Immature natural killer cell (primary cell): ENCODE measurements around the gene FAM110D. TPM values are rescaled to one million over a fixed set of nuclear protein-coding genes. Genes with fewer than 3 reads are reported as not detected.
A peak's percentile ranks its signal among the peaks of the same experiment; 100 is the strongest.

ENCODE experiments used
- DNase-seq, 3 donors: peaks; one replicate each; pipeline ENCODE4 v3.0.0; 2022; ENCODE audit warnings: mixed read lengths in 1 of 3
- H3K27ac Mint-ChIP-seq, 6 donors: one replicate each; pipeline ENCODE4 v1.8.0; 2020; ENCODE audit warnings: mixed read lengths in 6 of 6, mild to moderate bottlenecking in 5 of 6, inconsistent platforms in 4 of 6, moderate library complexity in 3 of 6
- H3K27me3 Mint-ChIP-seq, 3 donors: one replicate each; pipeline ENCODE4 v1.8.0; 2020 to 2021; ENCODE audit warnings: low read depth in 3 of 3, mild to moderate bottlenecking in 3 of 3, mixed read lengths in 3 of 3, moderate library complexity in 3 of 3, inconsistent platforms in 1 of 3
- H3K36me3 Mint-ChIP-seq, 3 donors: one replicate each; pipeline ENCODE4 v1.8.0; 2020; ENCODE audit warnings: mixed read lengths in 3 of 3, inconsistent platforms in 2 of 3, mild to moderate bottlenecking in 2 of 3
- H3K4me1 Mint-ChIP-seq, 2 donors: one replicate each; pipeline ENCODE4 v1.8.0; 2020; ENCODE audit warnings: inconsistent platforms in 2 of 2, mild to moderate bottlenecking in 2 of 2, mixed read lengths in 2 of 2, moderate library complexity in 1 of 2
- H3K4me3 Mint-ChIP-seq, 5 donors: one replicate each; pipeline ENCODE4 v1.8.0; 2020; ENCODE audit warnings: mild to moderate bottlenecking in 5 of 5, mixed read lengths in 5 of 5, inconsistent platforms in 3 of 5, moderate library complexity in 3 of 5
- H3K9me3 Mint-ChIP-seq, 6 donors: one replicate each; pipeline ENCODE4 v1.8.0; 2020; ENCODE audit warnings: mild to moderate bottlenecking in 6 of 6, mixed read lengths in 6 of 6, inconsistent platforms in 4 of 6, moderate library complexity in 3 of 6
- polyA plus RNA-seq, 3 donors: library from polyadenylated mRNA; unstranded; fragments of 300-500 nt; fragmentation: Illumina TruSeq; gene quantifications; one replicate each; pipeline ENCODE4 v1.2.3, GENCODE V29; 2021

The FAM110D gene
- polyA plus RNA-seq, 3 donors from 2014 or later = not detected

GRCh38 chr1:26162220-26162709, 3.4 kb downstream of the FAM110D start:
- Mint-ChIP-seq H3K9me3 (peaks cover 0 to 2% (median 0%) of the 10 kb centered on the region in 6 donors), H3K36me3 (no peaks in the 10 kb centered on the region), H3K4me3 (peak overlapping the region; percentile 12 to 62 (median 34)), H3K27me3 (peaks cover 16 to 29% (median 28%) of the 10 kb centered on the region in 3 donors), H3K4me1 (peaks cover 4 to 11% of the 10 kb centered on the region in 2 donors), H3K27ac (no peak overlapping the region)
- no peak for DNase-seq

- Mint-ChIP-seq H3K27me3 (peaks cover 14 to 28% (median 21%) of the 10 kb centered on the region in 3 donors), H3K36me3 (no peaks in the 10 kb centered on the region), H3K4me1 (peaks cover 4 to 11% of the 10 kb centered on the region in 2 donors), H3K4me3 (peak overlapping the region in 4 of 5 donors; percentile 12 to 46 (median 35)), H3K27ac (no peak overlapping the region), H3K9me3 (peaks cover 0 to 2% (median 0%) of the 10 kb centered on the region in 6 donors)
- no peak for DNase-seq
Observed at GRCh38 chr1:26163684-26164035, 4.8 kb downstream of the FAM110D start.

GRCh38 chr1:26164036-26164860, 5.4 kb downstream of the FAM110D start:
- peaks cover 4 to 13% of the 10 kb centered on the region in 2 donors for H3K4me1 Mint-ChIP-seq
- peak overlapping the region; percentile 39 to 66 (median 51) for H3K4me3 Mint-ChIP-seq
- no peaks in the 10 kb centered on the region for H3K36me3 Mint-ChIP-seq
- peak; percentile 44 to 55 (median 52) for DNase-seq
- H3K27ac Mint-ChIP-seq = no peak overlapping the region
- H3K27me3 Mint-ChIP-seq = peaks cover 14 to 28% (median 16%) of the 10 kb centered on the region in 3 donors
- H3K9me3 Mint-ChIP-seq = peaks cover 0 to 2% (median 0%) of the 10 kb centered on the region in 6 donors

GRCh38 chr1:26164861-26165842, 6.3 kb downstream of the FAM110D start:
- no peak for DNase-seq
- Mint-ChIP-seq H3K27me3 (peaks cover 14 to 21% (median 16%) of the 10 kb centered on the region in 3 donors), H3K27ac (no peak overlapping the region), H3K4me3 (peak overlapping the region in 4 of 5 donors; percentile 27 to 66 (median 46)), H3K36me3 (no peaks in the 10 kb centered on the region), H3K4me1 (peaks cover 6 to 17% of the 10 kb centered on the region in 2 donors), H3K9me3 (no peaks in the 10 kb centered on the region)

GRCh38 chr1:26166719-26167281, 7.9 kb downstream of the FAM110D start:
- peak overlapping the region in 1 of 5 donors; percentile 14 for H3K4me3 Mint-ChIP-seq
- peak overlapping the region in 2 of 6 donors; percentile 1 to 15 for H3K27ac Mint-ChIP-seq
- peaks cover 11 to 22% of the 10 kb centered on the region in 2 donors for H3K4me1 Mint-ChIP-seq
- H3K9me3 Mint-ChIP-seq = no peaks in the 10 kb centered on the region
- H3K36me3 Mint-ChIP-seq = no peaks in the 10 kb centered on the region
- peaks cover 8 to 21% (median 14%) of the 10 kb centered on the region in 3 donors for H3K27me3 Mint-ChIP-seq
- peak; percentile 16 to 33 (median 25) for DNase-seq

- peaks cover 6 to 17% of the 10 kb centered on the region in 2 donors for H3K4me1 Mint-ChIP-seq
- DNase-seq = no peak
- no peaks in the 10 kb centered on the region for H3K9me3 Mint-ChIP-seq
- H3K27me3 Mint-ChIP-seq = peaks cover 4 to 14% (median 12%) of the 10 kb centered on the region in 3 donors
- H3K36me3 Mint-ChIP-seq = no peaks in the 10 kb centered on the region
- peak within 1 kb of the TSS; percentile 85 to 91 (median 90) for H3K4me3 Mint-ChIP-seq
- H3K27ac Mint-ChIP-seq = peak within 1 kb of the TSS; percentile 57 to 89 (median 83)
Observed at GRCh38 chr1:26168410-26169197, 9.7 kb downstream of the FAM110D start, which contains the start of gene C1orf232. C1orf232 (minus strand) TSS chr1:26168963; CDS start chr1:26168499, 464 bp downstream.

GRCh38 chr1:26169198-26169554, 10.3 kb downstream of the FAM110D start:
- Mint-ChIP-seq H3K36me3 (no peaks in the 10 kb centered on the region), H3K27ac (no peak overlapping the region), H3K27me3 (peaks cover 0 to 12% (median 10%) of the 10 kb centered on the region in 3 donors)

GRCh38 chr1:26169669-26170471, 11.0 kb downstream of the FAM110D start, which contains the start of gene ZNF593:
ZNF593 (plus strand) TSS chr1:26169908; CDS start chr1:26169984, 76 bp downstream.
- no peaks in the 10 kb centered on the region for H3K36me3 Mint-ChIP-seq
- H3K4me3 Mint-ChIP-seq = peak within 1 kb of the TSS; percentile 85 to 91 (median 90)
- peaks cover 6 to 13% of the 10 kb centered on the region in 2 donors for H3K4me1 Mint-ChIP-seq
- peak; percentile 87 to 90 (median 89) for DNase-seq
- H3K9me3 Mint-ChIP-seq = no peaks in the 10 kb centered on the region
- H3K27me3 Mint-ChIP-seq = peaks cover 0 to 10% (median 7%) of the 10 kb centered on the region in 3 donors
- peak within 1 kb of the TSS; percentile 57 to 89 (median 83) for H3K27ac Mint-ChIP-seq

More at GRCh38 chr1:26169198-26169554, 10.3 kb downstream of the FAM110D start:
- H3K4me1 Mint-ChIP-seq = peaks cover 6 to 14% of the 10 kb centered on the region in 2 donors
- DNase-seq = no peak
- H3K9me3 Mint-ChIP-seq = no peaks in the 10 kb centered on the region
- H3K4me3 Mint-ChIP-seq = peak overlapping the region; percentile 68 to 91 (median 85)

- H3K36me3 Mint-ChIP-seq = no peaks in the 10 kb centered on the region
- H3K4me3 Mint-ChIP-seq = peak overlapping the region; percentile 85 to 91 (median 90)
- peaks cover 6 to 11% of the 10 kb centered on the region in 2 donors for H3K4me1 Mint-ChIP-seq
- peak overlapping the region in 5 of 6 donors; percentile 62 to 89 (median 79) for H3K27ac Mint-ChIP-seq
- H3K27me3 Mint-ChIP-seq = peaks cover 0 to 10% (median 2%) of the 10 kb centered on the region in 3 donors
- H3K9me3 Mint-ChIP-seq = no peaks in the 10 kb centered on the region
- DNase-seq = peak in 1 of 3 donors; percentile 8
Observed at GRCh38 chr1:26170472-26170821, 11.6 kb downstream of the FAM110D start.

- Mint-ChIP-seq H3K27me3 (peaks cover 0 to 9% (median 0%) of the 10 kb centered on the region in 3 donors), H3K9me3 (no peaks in the 10 kb centered on the region), H3K4me1 (peaks cover 6 to 11% of the 10 kb centered on the region in 2 donors), H3K27ac (peak within 1 kb of the TSS in 1 of 6 donors; percentile 64), H3K36me3 (no peaks in the 10 kb centered on the region), H3K4me3 (peak within 1 kb of the TSS; percentile 55 to 90 (median 85))
- DNase-seq = no peak
Observed at GRCh38 chr1:26171084-26172072, 12.5 kb downstream of the FAM110D start, which contains the start of gene ZNF593OS. ZNF593OS (minus strand) TSS chr1:26171832; CDS start chr1:26171661, 171 bp downstream.

- H3K4me1 Mint-ChIP-seq = peaks cover 3 to 4% of the 10 kb centered on the region in 2 donors
- H3K27me3 Mint-ChIP-seq = peaks cover 0 to 1% (median 0%) of the 10 kb centered on the region in 3 donors
- no peak overlapping the region for H3K27ac Mint-ChIP-seq
- no peak overlapping the region for H3K4me3 Mint-ChIP-seq
- H3K9me3 Mint-ChIP-seq = no peaks in the 10 kb centered on the region
- H3K36me3 Mint-ChIP-seq = no peaks in the 10 kb centered on the region
- DNase-seq = no peak
Observed at GRCh38 chr1:26175346-26175745, 16.5 kb downstream of the FAM110D start.
